Thymus (tissue), 11 donors: Measurements from ENCODE around the gene MYRIP. TPM values are rescaled to one million over a fixed set of nuclear protein-coding genes. Genes with fewer than 3 reads are reported as not detected.

Experiments
- DNase-seq, 9 donors: peaks; one replicate each; pipeline ENCODE4 v3.0.0-alpha.2; 2013; ENCODE audit warnings: low spot score in 9 of 9, low read depth in 6 of 9, missing footprints in 1 of 9
- H3K27ac ChIP-seq, 2 donors: one replicate each; pipeline ENCODE4 v1.5.1; 2013; ENCODE audit warnings: control low read depth in 1 of 2, low read depth in 1 of 2, low read length in 1 of 2, mild to moderate bottlenecking in 1 of 2, moderate library complexity in 1 of 2
- H3K27me3 ChIP-seq, 2 donors: one replicate each; pipeline ENCODE4 v1.5.1; 2013; ENCODE audit warnings: low read length in 1 of 2; ENCODE audit not compliant: control insufficient read depth in 2 of 2, insufficient read depth in 1 of 2
- H3K36me3 ChIP-seq, 2 donors: one replicate each; pipeline ENCODE4 v1.5.1; 2013; ENCODE audit warnings: low read length in 1 of 2, mild to moderate bottlenecking in 1 of 2, moderate library complexity in 1 of 2; ENCODE audit not compliant: control insufficient read depth in 2 of 2, insufficient read depth in 2 of 2
- H3K4me1 ChIP-seq, 2 donors: one replicate each; pipeline ENCODE4 v1.5.1; 2013; ENCODE audit warnings: low read length in 2 of 2; ENCODE audit not compliant: control insufficient read depth in 2 of 2, insufficient read depth in 2 of 2
- H3K4me3 ChIP-seq, 2 donors: one replicate each; pipeline ENCODE4 v1.5.1; 2013; ENCODE audit warnings: low read length in 2 of 2, control low read depth in 1 of 2, mild to moderate bottlenecking in 1 of 2
- H3K9me3 ChIP-seq, 2 donors: one replicate each; pipeline ENCODE4 v1.5.1; 2013; ENCODE audit warnings: low read length in 1 of 2, mild to moderate bottlenecking in 1 of 2; ENCODE audit not compliant: control insufficient read depth in 2 of 2, insufficient read depth in 1 of 2
- WGBS: extraction: QIAGEN DNeasy Blood & Tissue Kit; methylation state at CpG from one replicate; pipeline ENCODE4 v1.1.7; 2013; 5-methylcytosine and 5-hydroxymethylcytosine counted together
- polyA plus RNA-seq: library from polyadenylated mRNA; stranded (reverse); fragments of 200-250 nt; gene quantifications from one replicate; pipeline ENCODE4 v1.2.3, GENCODE V29; 2013
- total RNA-seq: library from RNA; stranded (reverse); fragments of 120-200 nt; gene quantifications from one replicate; pipeline ENCODE4 v1.2.4, GENCODE V29; 2013
- donor health status: healthy.

MYRIP gene
- total and polyA plus RNA-seq, 2 donors: 0.28 to 1.6 TPM

GRCh38 chr3:39962581-39962980, 153.2 kb downstream of the MYRIP start:
- H3K27ac ChIP-seq: no peak overlapping the region
- H3K36me3 ChIP-seq: no peaks in the 10 kb centered on the region
- H3K4me1 ChIP-seq: no peaks in the 10 kb centered on the region
- 95% methylated on average over 1 of the region's 1 CpG for WGBS
- H3K27me3 ChIP-seq: no peaks in the 10 kb centered on the region
- DNase-seq: no peak
- H3K9me3 ChIP-seq: no peaks in the 10 kb centered on the region
- H3K4me3 ChIP-seq: no peak overlapping the region

GRCh38 chr3:39965461-39965860, 156.1 kb downstream of the MYRIP start:
- no peaks in the 10 kb centered on the region for H3K36me3 ChIP-seq
- no peak for DNase-seq
- H3K27me3 ChIP-seq: no peaks in the 10 kb centered on the region
- H3K9me3 ChIP-seq: no peaks in the 10 kb centered on the region
- H3K27ac ChIP-seq: no peak overlapping the region
- no peaks in the 10 kb centered on the region for H3K4me1 ChIP-seq
- no peak overlapping the region for H3K4me3 ChIP-seq

DNA sequence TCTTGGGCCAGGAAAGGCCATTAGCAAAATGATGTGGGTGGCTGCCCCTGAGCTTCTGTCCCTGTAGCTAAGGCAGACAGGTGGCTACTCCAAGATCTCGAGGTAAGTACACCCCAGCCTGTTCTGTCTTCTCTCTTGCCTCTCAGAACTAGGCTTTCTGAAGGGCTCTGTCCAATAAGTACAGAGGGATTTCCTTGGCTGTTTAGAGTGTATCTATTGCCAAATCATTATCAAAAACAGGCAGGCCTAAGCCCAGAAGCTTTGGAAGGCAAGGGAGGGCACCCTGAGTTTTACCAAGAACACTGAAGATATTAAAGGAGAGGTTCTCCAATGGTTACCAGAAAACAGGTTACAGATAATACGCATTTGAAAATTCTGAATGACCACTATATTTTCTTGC, 156.6 kb downstream of the MYRIP start:
- H3K4me3 ChIP-seq: no peak overlapping the region
- H3K27me3 ChIP-seq: no peaks in the 10 kb centered on the region
- no peak for DNase-seq
- no peaks in the 10 kb centered on the region for H3K9me3 ChIP-seq
- H3K27ac ChIP-seq: no peak overlapping the region
- no peaks in the 10 kb centered on the region for H3K36me3 ChIP-seq
- H3K4me1 ChIP-seq: no peaks in the 10 kb centered on the region
- 88% methylated on average over 2 of the region's 2 CpGs for WGBS

DNA sequence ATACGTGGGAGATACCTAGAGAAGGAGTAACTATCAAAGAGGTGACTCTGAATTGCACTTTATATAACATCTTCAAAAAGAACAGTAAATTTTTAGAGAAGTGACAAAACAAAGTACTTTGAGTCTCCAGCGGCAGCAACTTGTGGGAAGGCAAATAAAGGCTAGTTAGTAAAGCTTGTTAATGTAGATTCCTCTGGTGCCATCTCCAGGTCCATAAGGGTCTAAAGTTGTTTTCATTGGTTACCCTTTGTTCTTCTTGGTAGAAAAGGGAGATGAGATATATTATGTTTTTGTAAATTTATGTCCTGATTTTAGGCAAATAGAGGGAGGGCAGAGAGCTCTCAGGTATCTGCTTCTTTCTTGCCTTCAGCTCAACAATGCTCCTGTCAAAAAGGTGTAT, 161.6 kb downstream of the MYRIP start:
- WGBS: 92% methylated on average over 2 of the region's 2 CpGs

DNA sequence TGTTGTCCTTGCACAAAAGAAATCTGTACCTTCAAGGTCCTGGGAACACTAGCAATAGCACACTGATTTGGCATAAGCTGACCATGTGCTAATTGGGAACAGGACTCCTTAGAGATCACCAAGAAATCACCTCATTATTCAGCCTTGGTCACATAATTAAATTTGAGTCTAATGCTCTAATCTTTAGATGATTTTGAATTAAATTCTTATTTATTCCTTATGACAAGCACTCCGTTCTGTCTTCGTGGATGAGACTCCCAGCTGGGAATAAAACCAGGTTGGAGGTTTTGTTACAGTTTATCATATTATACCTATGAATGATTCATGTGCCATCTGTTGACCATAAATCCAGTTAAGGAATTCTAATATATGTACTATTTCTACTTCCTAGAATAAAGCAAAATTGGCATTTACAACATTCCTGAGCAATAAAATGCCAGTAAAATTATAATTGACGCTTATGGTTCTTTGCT, 162.2 kb downstream of the MYRIP start:
- WGBS: 95% methylated on average over 3 of the region's 3 CpGs
- Histone ChIP-seq H3K36me3 (no peaks in the 10 kb centered on the region), H3K27me3 (no peaks in the 10 kb centered on the region), H3K9me3 (no peaks in the 10 kb centered on the region), H3K4me1 (no peaks in the 10 kb centered on the region), H3K27ac (no peak overlapping the region), H3K4me3 (no peak overlapping the region)
- no peak for DNase-seq

More for the DNA sequence above, 161.6 kb downstream of the MYRIP start:
- H3K9me3 ChIP-seq: no peaks in the 10 kb centered on the region
- no peaks in the 10 kb centered on the region for H3K27me3 ChIP-seq
- no peak for DNase-seq
- H3K36me3 ChIP-seq: no peaks in the 10 kb centered on the region
- no peak overlapping the region for H3K27ac ChIP-seq
- H3K4me3 ChIP-seq: no peak overlapping the region
- no peaks in the 10 kb centered on the region for H3K4me1 ChIP-seq

GRCh38 chr3:39972508-39972907, 163.1 kb downstream of the MYRIP start:
- Histone ChIP-seq H3K4me1 (no peaks in the 10 kb centered on the region), H3K4me3 (no peak overlapping the region), H3K27ac (no peak overlapping the region), H3K36me3 (no peaks in the 10 kb centered on the region), H3K9me3 (no peaks in the 10 kb centered on the region), H3K27me3 (no peaks in the 10 kb centered on the region)
- DNase-seq: no peak
- 84% methylated on average over 5 of the region's 5 CpGs for WGBS

DNA sequence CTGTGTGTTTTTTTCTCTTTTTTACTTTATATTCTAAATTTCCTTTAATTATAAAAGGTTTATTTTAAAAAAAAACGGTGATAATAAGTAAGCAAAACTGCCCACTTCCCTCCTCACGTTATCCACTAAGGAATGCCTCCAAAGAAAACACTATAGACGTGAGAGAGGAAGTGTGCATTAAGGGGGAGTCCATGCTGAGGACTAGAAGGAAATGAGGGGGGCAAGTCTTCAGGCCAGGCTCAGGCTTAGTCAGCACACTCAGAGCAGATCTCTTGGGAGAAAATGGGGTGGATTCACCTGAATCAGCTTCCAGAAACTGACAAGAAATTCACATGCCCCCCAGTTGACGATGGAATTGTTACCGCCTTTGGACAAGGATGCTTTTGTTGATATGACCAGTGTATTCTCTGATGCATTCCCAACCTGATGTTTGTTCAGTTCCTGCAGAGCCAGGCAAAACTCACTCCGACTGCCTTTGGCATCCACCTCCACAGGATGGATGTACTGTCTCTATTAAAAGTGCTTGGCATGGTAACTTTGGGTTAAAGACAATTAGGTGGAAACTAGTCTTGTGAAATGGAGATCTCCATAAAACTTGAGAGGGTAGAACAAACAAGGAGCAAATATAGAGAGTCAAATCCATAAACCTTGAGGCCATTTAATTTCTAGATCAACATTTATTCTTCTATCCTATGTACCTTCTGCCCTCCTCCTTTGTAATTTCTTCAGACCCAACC, 167.8 kb downstream of the MYRIP start:
- DNase-seq: no peak
- WGBS: 64% methylated on average over 6 of the region's 6 CpGs
- no peaks in the 10 kb centered on the region for H3K36me3 ChIP-seq
- H3K4me3 ChIP-seq: no peak overlapping the region
- H3K27me3 ChIP-seq: no peaks in the 10 kb centered on the region
- H3K9me3 ChIP-seq: no peaks in the 10 kb centered on the region
- no peaks in the 10 kb centered on the region for H3K4me1 ChIP-seq
- H3K27ac ChIP-seq: no peak overlapping the region

- Histone ChIP-seq H3K4me1 (no peaks in the 10 kb centered on the region), H3K27me3 (no peaks in the 10 kb centered on the region), H3K4me3 (no peak overlapping the region), H3K9me3 (no peaks in the 10 kb centered on the region), H3K36me3 (no peaks in the 10 kb centered on the region), H3K27ac (no peak overlapping the region)
- no peak for DNase-seq
- 88% methylated on average over 3 of the region's 3 CpGs for WGBS
Measured at GRCh38 chr3:39978308-39978707, 168.9 kb downstream of the MYRIP start.

GRCh38 chr3:39980058-39980457, 170.6 kb downstream of the MYRIP start:
- H3K27ac ChIP-seq: no peak overlapping the region
- no peak for DNase-seq

More at GRCh38 chr3:39980058-39980457, 170.6 kb downstream of the MYRIP start:
- no peaks in the 10 kb centered on the region for H3K27me3 ChIP-seq
- H3K4me1 ChIP-seq: no peaks in the 10 kb centered on the region
- 86% methylated on average over 4 of the region's 4 CpGs for WGBS
- H3K9me3 ChIP-seq: no peaks in the 10 kb centered on the region
- H3K4me3 ChIP-seq: no peak overlapping the region
- no peaks in the 10 kb centered on the region for H3K36me3 ChIP-seq
